NCI-H524 treated with DMSO at 0.1 percent for 48 hours (cell line): ENCODE measurements around the gene FRMPD2.
"Not testable (repeated sequence)": the region's sequence is repeated elsewhere in the genome, so short reads cannot be mapped to it uniquely, and the experiment has no call there.

Experiments used
- DNase-seq: peaks from one replicate; lab custom pipeline; 2025; lab: John Stamatoyannopoulos, UW

FRMPD2 gene

DNA sequence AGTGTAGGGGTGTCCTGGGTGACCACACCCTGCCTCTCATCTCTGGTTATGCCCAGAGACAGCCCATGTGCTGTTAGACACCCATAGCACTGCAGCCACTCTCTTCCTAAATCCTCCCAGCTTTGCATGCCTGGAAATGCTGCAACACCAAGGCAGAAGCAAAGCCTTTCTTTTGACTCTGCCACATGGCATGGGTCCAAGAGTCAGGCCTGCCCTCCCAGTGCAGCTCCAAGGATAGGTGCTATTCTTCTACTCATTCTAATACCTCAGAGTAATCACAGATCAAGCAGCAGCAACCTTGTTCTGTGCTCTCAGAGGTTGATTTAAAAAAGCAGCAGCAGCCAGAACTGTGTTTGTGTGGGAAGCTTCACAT lies 23.4 kb downstream of the FRMPD2 start:
- no peak for DNase-seq

DNA sequence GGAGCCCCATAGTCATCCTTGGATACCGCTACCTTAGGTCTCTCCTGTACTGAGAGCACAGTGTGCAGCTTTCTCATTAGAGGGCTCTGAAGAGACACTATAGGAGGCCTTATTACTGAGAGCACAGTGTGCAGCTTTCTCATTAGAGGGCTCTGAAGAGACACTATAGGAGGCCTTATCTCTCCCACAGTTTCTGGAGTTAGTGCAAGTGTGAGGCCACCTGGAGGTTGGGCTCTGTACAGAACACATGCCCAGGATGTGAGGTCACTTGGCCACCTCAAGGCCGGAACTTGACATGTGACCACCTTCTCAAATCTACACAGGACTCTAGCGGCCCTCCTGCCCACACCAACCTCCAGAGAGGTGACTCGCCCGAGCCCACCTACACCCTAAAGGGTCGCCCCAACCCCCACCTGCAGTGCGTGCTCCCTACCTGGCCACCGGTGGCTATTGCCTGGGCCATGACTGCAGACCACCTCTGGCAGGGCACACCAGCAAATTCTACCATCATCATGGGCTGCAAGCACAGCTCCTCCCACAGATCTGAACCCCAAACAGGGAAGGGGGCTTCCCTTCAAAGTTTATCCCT lies 24.6 kb downstream of the FRMPD2 start:
- no peak for DNase-seq

DNA sequence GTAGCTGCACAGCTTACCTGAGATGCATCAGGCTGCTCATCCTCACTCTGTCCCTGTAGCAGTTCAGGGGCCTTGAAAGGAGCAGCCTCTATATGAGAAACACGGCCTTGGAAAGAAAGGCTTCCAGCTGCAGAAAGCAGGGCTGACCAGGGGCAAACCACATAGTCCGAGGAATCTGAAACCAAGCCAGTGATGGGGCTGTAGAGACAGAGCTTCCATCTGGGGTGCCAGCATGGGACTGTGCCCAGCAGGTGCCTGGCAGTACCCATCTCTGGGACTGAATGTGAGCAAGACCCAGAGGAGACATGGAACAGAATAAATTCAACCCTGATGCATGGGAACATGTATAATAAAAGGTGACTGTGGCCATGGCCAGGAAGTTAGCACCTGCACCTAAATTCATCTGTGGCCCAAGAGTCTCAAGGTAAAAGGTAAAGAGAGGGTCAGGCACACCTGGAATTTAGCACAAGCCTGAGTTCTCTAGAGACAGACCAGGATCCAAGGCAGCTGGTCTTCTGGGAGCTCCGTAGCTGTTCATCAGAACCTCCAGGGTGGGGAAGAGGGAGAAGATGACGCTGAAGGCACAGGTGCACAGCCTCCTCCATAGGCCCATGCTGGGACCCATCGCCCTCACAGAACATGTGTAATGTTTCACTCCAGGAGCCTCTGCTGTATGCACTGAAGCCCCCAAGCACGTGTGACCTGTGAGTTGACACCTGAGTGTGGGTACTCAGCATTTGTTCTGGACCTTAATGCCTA lies 25.3 kb downstream of the FRMPD2 start:
- DNase-seq, result no peak

DNA sequence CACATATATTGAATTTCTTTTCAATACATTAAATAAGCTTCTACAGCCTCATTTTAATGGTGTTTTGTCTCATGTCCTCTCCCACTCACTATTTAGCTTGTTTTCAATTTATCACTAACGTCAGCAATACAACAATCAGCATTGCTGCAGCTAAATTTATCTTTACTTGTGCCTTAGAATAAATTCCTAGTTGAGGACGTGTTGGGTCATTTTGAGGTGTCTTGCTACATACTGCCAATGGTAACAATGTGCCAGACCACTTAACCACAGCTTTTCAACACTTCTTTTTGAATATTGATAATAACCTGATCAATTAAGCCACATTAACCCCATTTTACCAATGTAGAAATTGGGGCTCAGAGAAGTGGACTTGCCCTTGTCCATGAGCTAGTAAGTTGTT lies 26.0 kb downstream of the FRMPD2 start:
- DNase-seq, result no peak

DNA sequence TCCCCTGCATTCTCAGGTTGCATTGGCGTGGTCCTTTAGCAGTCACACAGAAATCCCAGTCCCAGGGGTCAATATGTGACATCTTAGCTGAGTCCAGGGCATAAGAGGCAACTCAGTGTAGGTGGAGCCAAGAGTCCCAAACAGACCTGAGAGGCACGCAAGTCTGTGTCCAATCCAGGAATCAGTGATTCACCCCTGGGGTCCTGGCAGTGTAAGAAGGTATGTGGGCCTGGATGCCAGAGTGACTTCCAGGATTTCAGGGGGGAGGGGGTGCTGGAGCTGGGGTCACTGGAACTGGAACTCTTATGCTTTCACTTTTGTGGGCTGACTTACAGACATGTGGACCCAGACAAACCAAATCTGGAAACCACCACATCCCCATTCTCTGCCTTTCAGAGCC lies 26.8 kb downstream of the FRMPD2 start:
- DNase-seq, result no peak

DNA sequence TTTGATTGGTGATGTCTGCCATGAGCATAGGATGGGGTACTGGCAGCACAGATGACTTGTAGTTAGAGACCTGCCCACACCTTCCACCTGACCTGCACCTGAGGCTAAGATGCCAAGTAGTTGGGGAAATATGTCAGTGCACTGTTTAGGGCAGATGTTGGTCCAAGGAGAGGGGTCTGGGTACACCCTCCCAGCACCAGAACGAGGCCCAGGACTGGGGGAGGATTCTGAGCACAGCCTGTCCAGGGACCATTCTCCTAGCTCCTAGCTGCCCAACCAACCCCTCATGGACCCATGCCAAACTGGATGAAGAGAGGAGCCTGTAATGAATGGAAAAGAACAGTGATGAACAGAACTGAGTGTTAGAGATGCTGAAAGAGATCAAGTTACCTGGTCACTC lies 28.0 kb downstream of the FRMPD2 start:
- no peak for DNase-seq

DNA sequence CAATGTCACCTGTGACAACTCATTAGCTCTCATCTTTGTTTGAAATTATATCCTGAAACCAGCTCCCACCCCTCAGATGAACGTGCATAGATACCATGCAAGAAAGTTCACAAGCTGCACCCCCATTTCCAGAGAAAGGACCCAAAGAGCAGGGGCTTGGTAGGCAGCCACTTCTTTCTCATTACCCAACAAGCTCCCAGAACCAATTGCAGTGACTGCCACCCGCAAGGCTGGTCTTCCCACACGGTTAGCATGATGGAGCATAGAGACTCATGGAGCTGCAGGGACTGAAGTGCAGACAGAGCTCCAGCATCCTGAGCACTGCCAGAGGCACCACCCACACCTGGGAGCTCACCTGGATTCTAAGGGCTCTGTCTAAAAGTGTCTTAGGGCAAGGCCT lies 28.5 kb downstream of the FRMPD2 start:
- no peak for DNase-seq

DNA sequence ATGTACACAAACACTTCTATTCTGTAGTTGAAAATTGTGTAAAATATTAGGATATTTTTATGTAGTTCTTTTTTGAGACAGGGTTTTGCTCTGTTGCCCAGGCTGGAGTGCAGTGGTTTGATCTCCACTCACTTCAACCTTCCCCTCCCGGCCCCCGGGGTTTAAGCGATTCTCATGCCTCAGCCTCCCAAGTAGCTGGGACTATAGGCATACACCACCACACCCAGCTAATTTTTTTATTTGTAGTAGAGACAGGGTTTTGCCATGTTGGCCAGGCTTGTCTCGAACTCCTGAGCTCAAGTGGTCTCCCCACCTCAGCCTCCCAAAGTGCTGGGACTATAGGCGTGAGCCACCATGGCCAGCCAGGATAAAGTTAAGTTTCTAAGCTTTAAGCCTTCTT lies 30.6 kb downstream of the FRMPD2 start:
- DNase-seq, result not testable (repeated sequence)

DNA sequence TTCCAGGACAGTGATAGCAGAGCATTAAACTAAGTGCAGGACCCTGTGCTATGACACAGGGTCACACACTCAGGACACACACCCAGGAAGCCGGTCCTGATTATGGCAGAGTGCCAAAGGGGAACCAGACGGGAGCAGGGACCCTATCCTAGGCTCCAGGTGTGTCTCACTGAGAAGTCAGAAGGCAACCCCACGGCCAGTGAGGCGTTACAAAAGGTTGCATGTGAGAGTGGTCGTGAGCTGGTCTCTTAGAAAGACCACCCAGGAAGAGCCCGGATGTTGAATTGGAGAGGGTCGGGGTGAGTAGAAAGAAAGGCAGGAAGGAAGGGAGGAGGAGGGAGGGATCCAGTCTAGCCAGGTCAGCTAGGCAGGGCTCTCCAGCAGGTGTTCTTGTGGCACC lies 31.0 kb downstream of the FRMPD2 start:
- no peak for DNase-seq

DNA sequence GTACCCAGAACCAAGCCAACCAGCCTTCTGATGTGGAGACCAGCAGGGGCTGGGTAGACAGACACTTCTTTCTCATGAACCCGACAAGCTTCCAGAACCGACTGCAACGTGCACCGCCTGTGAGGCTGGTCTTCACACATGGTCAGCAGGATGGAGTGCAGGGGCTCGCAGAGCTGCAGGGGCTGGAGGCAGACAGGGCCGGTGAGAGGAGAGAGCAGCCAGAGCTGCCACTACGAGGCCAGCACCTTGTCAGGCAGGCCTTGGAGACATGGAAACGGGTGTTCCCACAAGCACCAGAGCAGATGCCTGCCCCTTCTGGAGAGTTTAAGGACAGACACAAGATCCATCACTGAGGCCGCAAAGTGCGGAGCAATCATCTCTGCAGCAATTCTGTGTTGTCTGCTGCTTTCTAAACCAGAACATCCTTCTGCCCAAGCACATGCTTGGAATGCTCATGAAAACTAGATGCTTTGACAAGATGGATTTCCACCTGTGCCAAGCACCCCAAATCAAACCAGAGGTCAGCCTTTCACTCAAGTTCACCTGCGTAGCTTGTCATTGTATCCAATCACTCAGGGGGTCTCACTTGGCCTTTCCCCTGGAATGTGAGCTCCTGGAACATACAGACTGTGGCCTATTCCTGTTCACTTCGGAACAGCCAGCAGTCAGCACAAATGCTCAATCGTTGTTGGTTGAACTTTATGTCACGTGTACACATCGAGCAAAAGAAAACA lies 32.2 kb downstream of the FRMPD2 start:
- no peak for DNase-seq

DNA sequence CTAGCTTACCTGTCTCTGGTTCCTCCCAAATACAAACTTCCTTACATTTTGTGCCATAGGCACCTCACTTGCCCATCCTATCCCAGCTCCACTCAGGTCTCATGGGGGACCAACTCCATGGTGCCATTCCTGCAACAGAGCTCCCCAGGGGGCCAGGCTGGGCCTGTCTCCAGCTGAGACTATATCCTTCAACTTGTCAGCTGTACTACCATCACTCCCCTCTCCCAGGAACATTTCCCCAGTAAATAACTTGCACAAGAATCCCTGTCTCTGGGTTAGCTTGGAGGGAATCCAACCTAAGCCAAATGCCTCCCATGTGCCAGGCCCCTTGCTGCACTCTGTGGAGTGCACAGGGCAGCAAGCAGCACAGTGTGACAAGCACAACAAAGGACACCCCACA lies 33.2 kb downstream of the FRMPD2 start:
- DNase-seq, result no peak

DNA sequence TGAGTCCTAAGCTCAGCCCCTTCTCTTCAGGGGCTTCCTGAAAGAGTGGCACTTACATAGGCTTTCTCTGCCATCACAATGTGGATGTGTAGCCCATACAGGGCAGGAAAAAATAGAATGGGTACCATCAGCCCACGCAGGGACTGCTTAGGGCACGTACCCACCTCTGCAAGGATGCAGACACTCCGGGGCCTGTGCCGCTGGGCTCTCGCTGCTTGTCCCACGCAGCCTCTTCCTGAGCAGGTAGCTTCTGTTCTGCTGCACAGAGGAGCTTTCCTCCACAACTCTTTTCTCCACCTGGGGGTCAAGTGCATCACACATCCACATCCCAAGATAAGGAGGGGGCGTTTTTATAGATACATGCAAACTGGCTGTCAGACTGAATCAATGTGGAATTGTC lies 34.3 kb downstream of the FRMPD2 start:
- no peak for DNase-seq

DNA sequence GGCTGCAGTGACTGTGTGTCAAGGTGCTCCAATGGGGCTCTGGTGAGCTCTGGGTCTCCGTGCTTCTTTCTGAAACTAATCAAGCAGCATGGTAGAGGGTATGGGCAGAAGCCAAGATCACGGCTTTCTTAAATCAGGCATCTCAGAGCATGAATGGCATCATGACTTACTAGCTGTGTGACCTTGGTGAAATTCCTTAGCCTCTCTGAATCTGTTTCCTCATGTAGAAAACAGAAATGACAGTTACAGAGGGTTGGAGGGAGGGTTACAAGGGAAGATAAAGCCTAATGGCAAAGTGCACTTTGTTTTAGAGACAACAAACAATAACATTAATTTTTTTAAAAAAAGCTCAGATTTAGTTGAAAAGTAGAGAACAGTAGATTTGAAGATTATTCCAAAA lies 34.9 kb downstream of the FRMPD2 start:
- no peak for DNase-seq

DNA sequence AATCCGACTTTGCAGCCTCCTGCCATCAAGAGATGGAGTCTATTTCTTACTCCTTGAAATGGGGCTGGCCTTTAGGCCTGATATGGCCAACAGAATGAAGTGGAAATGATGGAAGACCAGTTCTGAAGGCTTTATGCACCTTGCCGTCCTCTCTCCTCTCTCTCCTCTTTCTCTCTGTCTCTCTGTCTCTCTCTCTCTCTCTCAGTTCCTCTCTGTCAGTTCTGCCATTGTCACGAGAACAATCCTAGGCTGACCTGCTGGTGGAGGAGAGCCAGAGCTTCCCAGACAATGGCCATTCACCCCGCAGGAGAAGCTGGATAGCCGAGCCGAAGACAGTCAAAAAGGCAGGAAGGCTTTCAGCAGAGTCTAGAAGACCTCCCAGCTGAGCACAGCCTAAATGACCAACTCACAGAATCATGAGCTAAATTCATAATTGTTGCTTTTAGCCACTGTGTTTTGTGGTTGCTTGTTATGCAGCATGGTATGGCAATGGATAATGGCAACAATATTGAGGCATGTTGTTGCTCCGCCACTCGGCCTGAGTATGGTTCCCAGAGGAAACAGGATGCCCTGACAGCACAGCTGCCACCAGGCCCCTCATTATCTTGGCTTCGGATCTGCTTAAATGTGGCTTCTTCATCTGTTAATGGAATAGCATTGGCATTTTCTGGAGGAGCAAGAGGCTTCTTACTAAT lies 35.5 kb downstream of the FRMPD2 start:
- no peak for DNase-seq

DNA sequence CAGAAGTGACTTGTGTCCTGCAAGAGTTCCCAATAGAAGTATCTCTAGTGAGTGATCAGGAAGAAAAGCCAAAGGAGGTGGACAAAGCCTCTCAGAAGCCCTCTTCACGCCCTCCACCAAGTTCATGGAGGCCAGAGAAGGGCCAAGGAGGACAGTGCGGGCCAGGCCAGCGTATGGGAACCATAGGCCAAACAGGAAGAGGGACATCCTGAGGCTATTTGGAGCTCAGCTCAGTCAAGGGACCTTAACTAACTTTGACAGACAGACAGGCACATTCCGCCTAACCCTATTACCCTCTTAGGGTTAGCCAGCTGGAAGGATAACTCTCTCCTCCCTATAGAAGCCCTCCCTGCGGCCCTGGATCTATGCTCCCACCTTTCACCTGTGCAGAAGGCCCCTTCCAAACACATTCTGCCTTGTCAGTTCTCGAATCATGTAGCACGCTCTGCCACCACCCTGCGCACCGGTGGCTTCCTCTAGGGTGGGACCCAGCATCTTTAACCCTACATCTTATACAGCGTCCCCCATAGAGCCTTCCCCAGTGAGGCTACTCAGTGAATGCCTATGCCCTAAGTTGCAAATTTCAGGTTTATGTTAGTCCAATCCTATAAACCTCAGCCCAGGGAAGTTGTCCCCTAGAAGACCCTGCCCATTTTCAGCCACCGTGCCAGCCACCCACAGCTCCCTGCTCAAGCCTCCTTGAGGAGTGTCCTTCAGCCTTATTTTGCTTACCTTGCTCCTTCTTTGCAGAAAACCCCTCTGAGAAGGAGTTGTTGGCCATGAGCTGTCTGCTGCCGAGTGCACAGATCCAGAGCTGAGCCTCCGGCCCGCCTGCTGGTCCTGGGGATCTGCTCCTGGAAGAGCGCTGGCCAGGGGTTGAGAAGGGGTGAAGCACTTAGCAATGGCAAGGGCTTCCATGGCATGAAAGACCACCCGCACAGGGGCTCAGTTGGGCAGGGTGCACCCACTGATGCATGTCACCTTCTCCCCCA lies 36.9 kb downstream of the FRMPD2 start:
- no peak for DNase-seq

DNA sequence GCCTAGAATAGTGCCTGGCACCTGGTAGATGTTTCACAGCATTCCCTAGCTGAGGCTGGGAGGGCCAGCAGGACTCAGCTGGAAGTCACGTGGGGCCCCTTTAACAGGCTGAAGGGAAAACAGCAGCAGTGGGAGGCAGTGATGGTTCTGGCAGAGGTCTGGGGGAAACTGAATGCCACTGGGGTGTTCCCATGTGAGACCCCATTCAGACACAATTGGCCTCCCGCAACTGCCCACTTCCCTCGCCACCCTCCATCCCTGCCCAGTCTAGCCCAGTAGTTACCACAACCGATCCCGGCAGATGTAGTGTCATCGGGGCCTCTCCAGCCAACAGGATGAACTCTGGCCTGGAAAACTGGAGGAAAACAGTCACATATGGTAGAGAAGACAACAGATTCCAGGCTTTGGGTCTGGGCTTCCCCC lies 38.3 kb downstream of the FRMPD2 start:
- DNase-seq, result no peak

DNA sequence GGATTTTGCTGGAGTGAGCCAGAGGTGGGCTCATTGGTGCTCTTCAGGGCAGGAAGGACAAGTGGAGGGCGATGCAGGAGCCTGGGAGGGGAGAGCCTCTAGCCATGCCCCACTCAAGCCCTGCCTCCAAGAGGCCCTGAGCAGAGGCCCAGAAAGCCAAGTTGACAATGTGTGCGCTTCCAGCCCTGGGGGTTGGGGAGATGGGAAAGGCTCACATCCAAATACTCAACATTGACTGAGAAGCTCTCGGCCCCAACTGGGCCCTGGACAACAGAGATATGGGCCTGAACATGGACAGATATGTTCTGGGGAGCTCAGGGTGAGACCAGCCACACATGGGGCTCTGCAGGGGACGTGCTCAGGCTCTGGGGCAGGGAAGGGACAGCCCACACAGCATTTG lies 39.0 kb downstream of the FRMPD2 start:
- no peak for DNase-seq

DNA sequence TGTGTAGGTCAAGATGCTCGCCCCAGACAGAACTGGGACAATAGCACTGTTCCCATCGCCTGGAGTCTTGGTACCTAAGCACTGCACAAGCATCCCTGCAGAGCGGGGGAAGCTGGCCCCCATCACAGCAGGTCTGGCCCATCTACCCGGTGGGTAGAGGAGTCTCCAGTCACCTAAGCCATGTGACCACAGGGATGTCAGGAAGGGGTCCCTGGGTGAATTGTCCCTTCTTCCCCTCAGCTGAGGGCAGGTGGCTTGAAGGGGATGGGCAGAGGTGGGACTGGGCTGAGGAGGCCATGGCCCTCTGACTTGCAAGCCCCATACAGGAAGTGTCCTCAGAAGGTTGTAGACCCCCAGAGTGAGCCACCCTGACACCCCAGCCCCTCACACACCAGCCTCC lies 39.7 kb downstream of the FRMPD2 start:
- DNase-seq, result no peak

DNA sequence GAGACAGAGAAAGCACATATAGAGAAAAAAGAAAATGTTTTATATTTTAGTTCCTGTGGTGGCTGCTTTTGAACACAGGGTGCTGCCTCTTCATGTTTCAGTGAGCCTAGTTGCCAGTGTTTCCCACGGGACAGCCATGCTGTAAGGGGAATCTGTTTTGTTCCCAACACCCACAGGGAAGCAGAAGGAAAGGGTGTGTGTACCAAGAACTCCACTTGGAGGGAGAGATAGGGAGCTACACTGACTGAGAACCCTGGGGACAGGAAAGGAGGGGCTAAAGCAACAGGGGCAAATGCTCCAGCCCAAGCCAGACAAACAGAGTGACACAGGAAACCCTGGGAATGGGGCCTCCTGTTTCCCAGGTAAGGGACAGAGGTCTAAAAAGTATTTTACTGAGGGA lies 40.2 kb downstream of the FRMPD2 start:
- DNase-seq, result no peak

DNA sequence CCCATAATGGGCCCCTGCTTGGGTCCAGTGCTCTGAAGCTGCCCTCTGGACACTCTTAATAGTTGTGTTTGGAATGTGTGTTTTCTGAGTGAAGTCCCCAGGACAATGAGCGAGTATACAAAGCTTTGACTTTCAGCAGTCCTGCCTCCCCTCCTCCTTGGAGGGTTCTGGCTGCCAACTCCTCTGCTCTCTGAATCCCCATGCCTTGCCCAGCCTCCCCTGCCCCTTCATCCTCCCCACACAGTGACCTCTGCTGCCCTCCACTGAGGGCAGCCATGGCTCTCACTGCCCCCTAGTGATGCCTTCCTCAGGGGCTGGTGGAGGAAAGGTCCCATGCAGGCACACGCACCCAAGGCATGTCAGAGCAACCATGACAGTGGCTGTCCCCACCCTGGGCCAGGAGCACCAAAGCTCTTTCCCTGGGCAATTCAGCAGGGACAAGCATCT lies 40.9 kb downstream of the FRMPD2 start:
- DNase-seq, result no peak

DNA sequence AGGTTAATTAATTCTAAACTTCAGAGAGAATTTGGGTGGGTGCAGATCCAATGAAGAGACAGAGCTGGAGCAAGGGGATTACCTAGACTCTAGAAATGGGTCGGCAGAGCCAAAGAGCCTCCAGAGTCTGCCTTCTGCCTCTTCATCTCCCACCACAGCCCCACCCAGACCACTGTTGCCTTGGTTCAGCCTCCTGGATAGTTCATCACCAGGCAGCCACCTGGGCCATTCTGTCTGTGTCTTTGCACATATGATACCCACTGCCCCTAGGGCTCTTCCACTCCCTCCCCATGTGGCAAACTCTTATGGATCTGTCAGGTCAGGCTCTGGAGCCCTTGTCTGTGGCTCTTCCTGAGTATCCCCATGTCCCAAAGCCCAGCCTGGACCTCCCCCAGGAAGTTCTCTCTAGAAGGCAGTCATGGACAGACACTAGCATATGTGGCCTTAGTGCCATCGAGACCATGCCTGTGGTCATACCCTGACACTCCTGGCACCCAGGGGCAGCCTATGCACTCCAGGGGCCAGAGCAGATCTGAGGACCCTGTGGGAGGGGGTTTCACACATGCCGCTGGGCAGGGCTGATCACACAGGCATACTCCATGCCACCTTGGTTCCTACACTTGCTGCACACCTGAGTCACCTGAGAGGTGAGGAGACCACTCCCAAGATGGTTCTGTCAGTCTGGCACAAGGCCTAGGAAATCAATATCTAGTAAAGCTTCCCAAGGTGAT lies 41.6 kb downstream of the FRMPD2 start:
- no peak for DNase-seq
